Omental fat pad (tissue), 4 donors: ENCODE results near the gene APBA2. TPM values are rescaled to one million over a fixed set of nuclear protein-coding genes. Genes with fewer than 3 reads are reported as not detected.

Experiments
- ATAC-seq: fragments of 150-250 bp; one replicate; pipeline ENCODE4 v1.9.1; 2016; ENCODE audit warnings: mild to moderate bottlenecking, moderate library complexity; ENCODE audit not compliant: low FRiP score
- DNase-seq: peaks from one replicate; pipeline ENCODE4 v3.0.0-alpha.2; 2019; ENCODE audit warnings: low spot score
- CTCF ChIP-seq, 3 donors: fragments of 450-650 bp; IDR thresholded peaks; one replicate each; pipeline ENCODE4 v1.5.1; 2016 to 2017; ENCODE audit warnings: antibody characterized with exemption in 3 of 3, mild to moderate bottlenecking in 3 of 3, moderate library complexity in 2 of 3
- total RNA-seq, 4 donors: library from RNA; depleted of rRNA; stranded (reverse); fragments of >200 nt; gene quantifications; one replicate each; pipeline ENCODE4 v1.1.0, GENCODE V29; 2016

The APBA2 gene
- total RNA-seq, 4 donors from 2014 or later: 0.93 to 4.3 (median 2.6) TPM

GRCh38 chr15:29008846-29009245 is 123.1 kb downstream of the APBA2 start:
- ATAC-seq (no peak), DNase-seq (no peak)
- no peak for TF ChIP-seq CTCF (IDR thresholded peaks at IDR 0.05)

- ATAC-seq (no peak), DNase-seq (no peak)
- TF ChIP-seq CTCF (IDR thresholded peaks at IDR 0.05): no peak
These were observed 126.3 kb downstream of the APBA2 start for GRCh38 chr15:29012097-29012496.

- no peak for TF ChIP-seq CTCF (IDR thresholded peaks at IDR 0.05)
- ATAC-seq (no peak), DNase-seq (no peak)
These were observed 128.7 kb downstream of the APBA2 start for GRCh38 chr15:29014493-29014892.

- no peak for TF ChIP-seq CTCF (IDR thresholded peaks at IDR 0.05)
- DNase-seq (no peak), ATAC-seq (no peak)
These were observed 130.7 kb downstream of the APBA2 start for GRCh38 chr15:29016518-29016917.

- no peak for ATAC-seq
- no peak for DNase-seq
- no peak for TF ChIP-seq CTCF (IDR thresholded peaks at IDR 0.05)
These were observed 132.5 kb downstream of the APBA2 start for GRCh38 chr15:29018120-29018805.

GRCh38 chr15:29018995-29019976 is 133.5 kb downstream of the APBA2 start:
- no peak for DNase-seq
- TF ChIP-seq CTCF (IDR thresholded peaks at IDR 0.05): no peak
- no peak for ATAC-seq
